ENCODE results near the gene SPRED2.

DNA sequence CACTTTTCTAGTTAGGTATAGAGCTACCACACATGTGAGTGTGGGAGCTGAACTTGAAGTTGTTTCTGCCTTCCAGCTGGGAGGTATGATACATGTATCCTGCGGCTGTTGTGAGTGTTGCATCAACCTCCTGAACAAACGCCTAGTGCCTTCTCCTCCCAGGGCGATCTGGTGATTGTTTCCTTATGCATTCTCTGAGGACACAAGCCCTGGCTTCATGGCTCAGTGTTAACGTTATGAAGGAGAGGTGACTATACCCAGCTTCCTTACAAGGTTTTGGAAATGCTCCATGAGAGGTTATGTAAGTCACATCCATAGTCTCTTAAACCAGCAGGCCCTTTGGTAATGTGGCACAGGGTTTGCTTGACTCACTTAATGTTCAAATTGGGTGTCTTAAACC is 64.9 kb downstream of the SPRED2 start:
- TF ChIP-seq POLR2AphosphoS5 (IDR thresholded peaks at IDR 0.05; ENCODE audit: borderline replicate concordance, low read depth, low read length), result no peak
- TF ChIP-seq EZH2 (IDR thresholded peaks at IDR 0.05), result no peak
- no peak for TF ChIP-seq FOXP2 (optimal IDR thresholded peaks at IDR 0.05; ENCODE audit: control extremely low read depth, extremely low read length, insufficient read depth)
